CD4-positive, alpha-beta T cell treated with Interleukin-1 beta for 1 hour (primary cell): ENCODE measurements around the gene IFNGR2.

ENCODE experiments used
- DNase-seq, 2 donors: peaks; one replicate each; pipeline ENCODE4 v3.0.0-alpha.2; 2020 to 2022

Gene IFNGR2, protein sequence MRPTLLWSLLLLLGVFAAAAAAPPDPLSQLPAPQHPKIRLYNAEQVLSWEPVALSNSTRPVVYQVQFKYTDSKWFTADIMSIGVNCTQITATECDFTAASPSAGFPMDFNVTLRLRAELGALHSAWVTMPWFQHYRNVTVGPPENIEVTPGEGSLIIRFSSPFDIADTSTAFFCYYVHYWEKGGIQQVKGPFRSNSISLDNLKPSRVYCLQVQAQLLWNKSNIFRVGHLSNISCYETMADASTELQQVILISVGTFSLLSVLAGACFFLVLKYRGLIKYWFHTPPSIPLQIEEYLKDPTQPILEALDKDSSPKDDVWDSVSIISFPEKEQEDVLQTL

DNA sequence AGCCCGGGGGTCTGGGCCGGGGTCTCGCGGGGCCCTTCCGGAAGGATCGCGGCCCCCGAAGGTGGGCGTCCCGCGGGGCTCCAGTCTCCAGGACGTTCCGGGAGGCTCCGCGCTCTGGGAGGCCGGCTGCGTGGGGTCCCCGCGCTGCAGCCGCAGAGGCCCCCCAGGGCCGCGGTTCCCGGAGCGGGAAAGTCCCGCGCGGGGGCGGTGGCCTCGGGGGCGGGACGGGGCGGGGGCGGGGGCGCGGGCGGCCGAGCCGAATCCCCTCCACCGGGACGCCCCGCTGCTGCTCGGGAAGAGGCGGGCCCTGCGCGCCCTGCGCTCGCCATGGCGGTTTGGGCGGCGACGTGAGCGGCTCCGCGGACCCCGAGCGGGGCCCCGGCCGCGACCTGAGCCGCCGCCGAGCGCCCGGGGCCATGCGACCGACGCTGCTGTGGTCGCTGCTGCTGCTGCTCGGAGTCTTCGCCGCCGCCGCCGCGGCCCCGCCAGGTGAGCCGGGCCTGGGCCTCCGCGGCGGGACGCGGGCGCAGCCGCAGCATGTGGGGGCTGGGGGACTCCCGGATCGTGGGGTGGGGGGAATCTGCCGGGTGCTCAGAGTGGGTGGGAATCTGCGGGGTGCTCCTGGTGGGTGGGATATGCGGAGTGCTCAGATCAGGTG, at the start of gene IFNGR2:
TSS of gene IFNGR2 (plus strand) at position 286 of the 658 bp plus-strand sequence. CDS start at position 417, 131 bp downstream.
- peak; percentile 51 to 65 for DNase-seq

DNA sequence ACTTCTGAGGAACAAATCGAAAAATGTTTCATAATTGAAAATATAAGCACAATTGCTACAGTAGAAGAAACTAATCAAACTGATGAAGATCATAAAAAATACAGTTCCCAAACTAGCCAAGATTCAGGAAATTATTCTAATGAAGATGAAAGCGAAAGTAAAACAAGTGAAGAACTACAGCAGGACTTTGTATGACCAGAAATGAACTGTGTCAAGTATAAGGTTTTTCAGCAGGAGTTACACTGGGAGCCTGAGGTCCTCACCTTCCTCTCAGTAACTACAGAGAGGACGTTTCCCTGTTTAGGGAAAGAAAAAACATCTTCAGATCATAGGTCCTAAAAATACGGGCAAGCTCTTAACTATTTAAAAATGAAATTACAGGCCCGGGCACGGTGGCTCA, 47.9 kb upstream of the IFNGR2 start:
- DNase-seq: no peak

DNA sequence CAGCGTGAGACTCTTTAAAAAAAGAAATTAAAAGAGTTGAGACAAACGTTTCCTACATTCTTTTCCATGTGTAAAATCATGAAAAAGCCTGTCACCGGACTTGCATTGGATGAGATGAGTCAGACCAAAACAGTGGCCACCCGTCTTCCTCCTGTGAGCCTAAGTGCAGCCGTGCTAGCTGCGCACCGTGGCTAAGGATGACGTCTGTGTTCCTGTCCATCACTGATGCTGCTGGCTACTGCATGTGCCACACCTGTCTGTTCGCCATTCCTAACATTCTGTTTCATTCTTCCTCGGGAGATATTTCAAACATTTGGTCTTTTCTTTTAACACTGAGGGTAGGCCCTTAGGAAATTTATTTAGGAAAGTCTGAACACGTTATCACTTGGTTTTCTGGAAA, 47.2 kb upstream of the IFNGR2 start:
- DNase-seq: no peak

DNA sequence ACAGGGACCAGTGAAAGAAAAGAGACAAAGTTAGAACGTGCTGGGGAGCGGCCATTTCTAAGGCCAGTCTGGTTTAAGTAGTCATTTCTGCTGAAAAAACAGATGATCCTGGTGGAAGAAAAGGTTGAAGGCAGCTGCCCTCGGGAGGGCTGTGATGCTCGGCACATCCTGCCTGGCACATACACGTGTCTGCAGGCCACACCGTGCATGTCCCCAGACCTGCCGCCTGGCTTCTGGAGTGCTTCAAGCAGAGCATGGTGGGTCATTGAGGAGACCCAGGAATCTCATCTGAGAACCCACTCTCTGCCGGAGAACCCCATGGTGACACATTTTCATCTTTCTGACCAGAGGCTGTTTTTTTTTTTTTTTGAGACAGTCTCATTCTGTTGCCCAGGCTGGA, 46.0 kb upstream of the IFNGR2 start:
- DNase-seq: no peak

DNA sequence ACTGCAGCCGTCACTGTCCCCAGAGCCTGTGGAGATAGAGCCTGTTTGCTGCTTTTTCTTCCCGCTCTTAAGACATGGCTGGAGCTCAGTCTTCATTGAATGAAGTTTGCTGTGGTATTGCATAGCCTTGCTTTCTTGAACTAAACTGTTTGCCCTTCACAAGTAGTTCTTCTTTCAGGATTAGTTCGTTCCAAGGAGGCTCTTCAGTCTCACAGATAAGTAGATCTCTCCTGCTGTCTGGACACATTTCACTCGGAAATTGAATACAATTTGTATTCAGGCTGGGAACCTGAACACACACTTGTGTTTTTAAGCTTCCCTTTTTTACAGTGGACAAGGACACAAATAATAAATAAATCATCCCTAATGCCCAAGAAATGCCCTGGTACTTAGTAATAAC, 43.8 kb upstream of the IFNGR2 start:
- DNase-seq: no peak

DNA sequence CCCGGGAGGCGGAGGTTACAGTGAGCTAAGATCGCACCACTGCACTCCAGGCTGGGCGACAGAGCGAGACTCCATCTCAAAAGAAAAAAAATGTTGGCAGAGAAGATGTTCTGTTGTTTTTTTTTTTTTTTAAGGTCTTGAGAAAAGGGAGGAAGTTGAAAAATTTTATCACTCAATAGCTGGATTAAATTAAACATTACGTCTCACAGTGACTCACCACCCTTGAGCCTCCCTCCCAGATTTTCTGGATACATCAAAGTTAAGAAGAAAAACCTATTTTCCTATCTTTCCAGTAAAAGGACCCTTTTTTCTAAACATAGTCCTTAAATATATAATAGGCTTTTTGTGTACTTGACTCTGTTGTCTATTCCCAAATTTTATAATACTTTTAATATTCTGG, 42.9 kb upstream of the IFNGR2 start:
- no peak for DNase-seq

DNA sequence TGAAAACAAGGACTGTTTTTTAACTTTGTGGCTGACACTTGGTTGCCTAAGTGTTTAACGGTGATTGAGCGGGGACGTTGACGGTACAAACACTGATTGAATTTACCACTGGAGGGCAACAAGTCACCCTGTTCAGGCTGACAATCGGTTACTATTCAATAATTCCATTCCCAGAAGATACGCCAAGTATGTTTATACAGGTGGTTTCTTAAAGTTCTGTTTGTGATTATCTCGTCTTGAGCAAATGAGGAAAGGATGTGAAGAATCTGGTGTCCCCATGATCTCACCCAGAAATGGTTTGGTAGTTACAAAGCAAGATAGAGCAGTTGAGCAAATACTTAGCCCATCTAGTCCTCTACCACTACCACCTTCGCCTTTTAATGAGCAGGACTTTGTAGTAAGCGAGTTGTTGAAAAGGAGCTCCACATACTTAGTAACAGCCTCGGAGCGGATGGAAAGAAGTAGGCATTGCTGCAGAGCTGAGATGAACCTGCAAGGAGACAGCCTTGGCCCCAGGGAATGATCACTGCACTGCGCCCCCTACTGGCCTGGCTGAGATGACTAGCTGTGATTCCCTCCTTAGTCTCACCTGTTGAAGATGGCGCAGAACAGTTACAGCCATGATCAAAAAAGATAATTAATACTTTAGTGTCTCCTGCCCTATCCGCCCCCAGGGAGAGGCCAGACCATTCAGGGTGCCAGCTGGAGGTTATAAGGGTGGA, 42.2 kb upstream of the IFNGR2 start:
- peak; percentile 83 to 88 for DNase-seq

DNA sequence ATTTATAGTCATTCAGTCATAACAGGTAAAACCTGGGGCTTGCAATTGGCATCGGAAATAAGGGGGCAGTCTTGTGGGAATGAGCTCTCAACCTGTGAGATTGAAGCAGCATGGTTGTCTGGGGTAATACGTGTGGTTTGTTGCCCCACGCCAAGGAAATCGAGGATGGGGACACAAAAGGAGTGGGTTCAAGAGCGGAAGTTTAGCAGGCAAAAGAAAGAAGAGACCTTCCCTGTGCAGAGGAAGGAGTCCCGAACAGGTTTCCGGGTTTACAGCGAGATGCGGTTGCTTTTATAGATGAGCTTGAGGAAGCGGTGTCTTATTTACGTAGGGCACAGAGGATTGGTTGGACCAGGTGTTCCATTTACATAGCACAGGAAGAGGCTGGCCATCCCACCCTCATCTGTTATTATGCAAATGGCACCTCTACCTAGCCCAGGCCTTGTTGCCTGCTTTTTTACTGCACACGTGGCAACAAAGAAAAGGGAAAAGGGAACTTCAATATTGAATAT, 41.1 kb upstream of the IFNGR2 start:
- DNase-seq: peak; percentile 81 to 86

DNA sequence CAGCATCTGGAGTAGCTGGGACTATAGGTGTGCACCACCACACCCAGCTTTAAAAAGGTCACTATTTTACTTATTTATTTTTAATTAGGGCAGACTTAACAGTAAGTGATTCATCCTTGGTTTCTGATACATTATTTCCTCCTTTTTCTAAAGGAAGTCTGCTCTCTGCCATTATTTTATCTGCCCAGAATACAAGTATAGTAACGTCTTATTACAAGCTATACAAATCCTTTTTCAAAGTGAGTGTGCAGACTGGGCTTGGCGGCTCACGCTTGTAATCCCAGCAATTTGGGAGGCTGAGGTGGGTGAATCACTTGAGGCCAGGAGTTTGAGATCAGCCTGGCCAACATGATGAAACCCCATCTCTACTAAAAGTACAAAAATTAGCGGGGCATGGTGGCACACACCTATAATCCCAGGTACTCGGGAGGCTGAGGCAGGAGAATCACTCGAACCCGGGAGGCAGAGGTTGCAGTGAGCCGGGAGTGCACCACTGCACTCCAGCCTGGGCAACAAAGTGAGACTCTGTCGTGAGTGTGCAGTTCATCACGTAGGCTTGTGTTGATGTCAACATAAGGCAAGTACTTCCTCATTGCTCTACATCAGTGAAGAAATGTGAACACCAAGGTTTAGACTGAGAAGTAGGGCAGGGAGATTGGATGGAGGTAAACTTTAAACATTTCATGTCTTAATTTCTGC, 39.2 kb upstream of the IFNGR2 start:
- peak in 1 of 2 donors; percentile 56 for DNase-seq

DNA sequence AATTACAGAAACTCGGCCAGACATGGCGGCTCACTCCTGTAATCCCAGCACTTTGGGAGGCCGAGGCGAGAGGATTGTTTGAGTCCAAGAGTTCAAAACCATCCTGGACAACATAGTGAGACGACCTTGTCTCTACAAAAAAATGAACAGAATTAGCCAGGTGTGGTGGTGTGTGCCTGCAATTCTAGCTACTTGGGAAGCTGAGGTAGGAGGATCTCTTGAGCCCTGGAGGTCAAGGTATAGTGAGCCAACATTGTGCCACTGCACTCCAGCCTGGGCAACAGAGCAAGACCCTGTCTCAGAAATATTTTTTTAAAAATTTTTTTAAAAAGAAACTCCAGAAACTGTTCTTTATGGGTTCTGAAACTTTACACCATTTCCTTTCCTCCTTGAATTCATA, 38.4 kb upstream of the IFNGR2 start:
- no peak for DNase-seq

DNA sequence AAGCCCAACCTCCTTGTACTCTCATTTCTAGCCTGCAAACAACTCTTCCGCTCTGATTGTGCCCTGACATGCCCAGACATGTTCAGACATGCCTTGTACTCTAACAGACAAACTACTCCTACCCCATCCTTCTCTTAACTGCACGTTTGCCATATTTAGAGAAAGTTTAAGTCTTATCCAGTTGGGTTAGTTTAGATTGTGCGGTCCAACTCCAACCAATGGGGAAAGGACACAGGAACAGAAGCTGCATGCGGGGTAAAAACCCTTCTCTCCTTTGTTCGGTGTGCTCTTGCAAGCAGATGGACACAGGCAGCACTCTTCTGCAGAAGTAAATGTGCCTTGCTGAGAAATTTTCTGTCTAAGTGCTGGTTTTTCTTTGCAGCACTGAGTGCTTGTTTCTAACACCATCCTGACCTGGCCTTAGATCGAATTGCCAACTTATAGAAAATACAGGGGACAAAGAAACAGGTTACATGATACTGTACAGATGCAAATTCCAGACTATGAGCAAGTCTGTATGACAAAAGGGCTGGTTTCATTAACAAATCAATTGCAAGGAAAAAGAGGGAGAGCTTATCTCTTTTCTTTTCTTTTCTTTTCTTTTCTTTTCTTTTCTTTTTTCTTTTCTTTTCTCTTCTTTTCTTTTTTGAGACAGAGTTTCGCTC, 35.8 kb upstream of the IFNGR2 start:
- DNase-seq: no peak

DNA sequence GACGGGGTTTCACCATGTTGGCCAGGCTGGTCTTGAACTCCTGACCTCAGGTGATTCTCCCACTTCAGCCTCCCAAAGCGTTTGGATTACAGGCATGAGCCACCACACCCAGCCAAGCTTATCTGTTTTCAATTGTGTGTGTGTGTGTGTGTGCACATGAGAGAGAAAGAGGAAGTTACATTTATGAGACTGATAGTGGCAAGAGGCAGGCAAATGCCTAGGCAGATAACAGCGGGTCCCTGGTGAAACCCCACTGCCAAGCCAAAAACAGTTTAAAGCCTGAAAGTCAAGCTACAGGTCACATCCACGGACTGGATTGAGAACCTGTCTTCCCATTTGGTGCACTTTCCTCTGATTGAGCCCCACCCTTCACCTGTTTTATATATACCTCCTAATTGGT, 35.1 kb upstream of the IFNGR2 start:
- peak in 1 of 2 donors; percentile 39 for DNase-seq

DNA sequence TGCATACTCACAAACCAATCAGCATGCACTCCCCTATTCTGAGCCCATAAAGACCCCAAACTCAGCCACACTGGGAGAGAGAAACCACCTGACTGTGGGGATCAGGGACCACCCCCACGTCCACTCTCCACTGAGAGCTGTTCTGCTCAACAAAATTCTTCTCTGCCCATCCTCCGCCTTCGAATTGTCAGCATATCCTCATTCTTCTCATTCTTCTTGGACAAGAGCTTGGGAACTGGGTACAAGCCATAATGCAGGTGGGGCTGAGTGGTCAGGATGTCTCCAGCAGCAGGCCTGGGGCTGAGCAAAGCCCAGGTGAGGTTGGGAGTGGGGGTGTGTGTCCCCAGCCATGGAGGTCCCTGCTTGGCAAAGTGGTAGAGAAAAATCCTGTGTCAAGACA, 34.6 kb upstream of the IFNGR2 start:
- no peak for DNase-seq

DNA sequence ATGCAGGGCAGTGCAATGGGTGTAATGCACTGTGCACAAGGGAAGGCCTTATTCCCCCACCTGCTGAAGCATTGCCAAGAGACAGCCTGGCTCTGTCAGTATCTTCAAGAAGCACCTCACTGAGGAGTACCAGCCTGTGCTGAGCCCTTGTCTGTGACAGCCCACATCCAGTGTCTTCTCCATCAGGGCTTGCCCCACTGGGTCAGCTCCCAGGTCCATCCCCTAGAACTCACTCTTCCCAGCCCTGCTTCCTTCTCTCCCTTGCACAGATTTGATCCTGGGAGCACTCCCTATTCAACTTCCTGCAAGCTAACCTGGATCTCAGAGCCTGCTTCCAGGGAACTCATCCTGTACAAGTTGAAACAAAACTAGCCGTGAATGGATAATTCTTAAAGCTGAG, 33.6 kb upstream of the IFNGR2 start:
- no peak for DNase-seq

DNA sequence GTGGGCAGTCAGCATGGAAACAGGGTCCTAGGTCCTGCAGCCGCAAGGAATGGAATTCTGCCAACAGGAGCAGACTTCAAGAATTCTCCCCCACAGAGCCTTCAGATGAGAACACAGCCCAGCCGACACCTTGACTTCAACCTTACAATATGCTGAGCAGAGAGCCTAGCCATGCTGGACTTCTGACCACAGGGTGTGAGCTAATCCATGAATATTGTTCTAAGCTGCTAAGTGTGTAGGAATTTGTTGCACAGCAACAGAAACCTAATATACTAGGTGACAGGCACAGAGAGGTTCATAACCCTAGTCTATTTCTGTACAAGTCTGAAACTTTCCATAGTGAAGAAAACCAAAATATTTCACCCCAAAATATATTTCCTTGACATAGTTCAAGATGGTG, 32.9 kb upstream of the IFNGR2 start:
- no peak for DNase-seq

DNA sequence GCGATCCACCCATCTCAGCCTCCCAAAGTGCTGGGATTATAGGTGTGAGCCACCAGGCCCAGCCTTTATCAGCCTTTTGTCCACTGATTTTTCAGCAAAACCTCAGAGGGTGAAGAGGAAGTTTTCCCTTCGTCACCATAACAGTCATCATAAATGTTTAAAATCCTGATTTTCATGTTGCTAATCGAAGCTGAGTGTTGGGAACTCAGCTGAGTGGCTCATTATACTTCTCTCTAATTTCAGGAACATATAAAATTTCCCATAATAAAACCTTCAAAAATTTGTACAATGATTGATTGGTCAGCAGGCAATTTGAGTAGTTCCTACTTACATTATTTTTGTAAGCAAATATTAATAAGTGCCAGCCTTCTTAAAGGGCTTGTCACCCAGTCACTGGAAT, 31.8 kb upstream of the IFNGR2 start:
- no peak for DNase-seq

DNA sequence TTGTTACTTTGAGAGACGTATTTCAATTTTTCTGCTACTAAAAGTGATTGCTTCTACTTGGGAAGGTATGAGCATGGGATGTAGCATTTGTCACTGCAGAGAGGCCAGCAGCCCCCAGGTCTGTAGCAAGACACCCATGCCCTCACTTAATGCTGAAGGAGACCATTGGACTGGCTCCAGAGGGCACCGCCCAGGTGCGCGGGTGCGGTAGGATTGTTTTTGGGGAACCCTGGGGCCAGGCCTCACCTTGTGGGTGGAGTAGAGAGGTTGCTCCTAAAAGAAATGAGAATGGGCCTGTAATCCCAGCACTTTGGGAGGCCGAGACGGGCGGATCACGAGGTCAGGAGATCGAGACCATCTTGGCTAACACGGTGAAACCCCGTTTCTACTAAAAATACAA, 30.6 kb upstream of the IFNGR2 start:
- no peak for DNase-seq

DNA sequence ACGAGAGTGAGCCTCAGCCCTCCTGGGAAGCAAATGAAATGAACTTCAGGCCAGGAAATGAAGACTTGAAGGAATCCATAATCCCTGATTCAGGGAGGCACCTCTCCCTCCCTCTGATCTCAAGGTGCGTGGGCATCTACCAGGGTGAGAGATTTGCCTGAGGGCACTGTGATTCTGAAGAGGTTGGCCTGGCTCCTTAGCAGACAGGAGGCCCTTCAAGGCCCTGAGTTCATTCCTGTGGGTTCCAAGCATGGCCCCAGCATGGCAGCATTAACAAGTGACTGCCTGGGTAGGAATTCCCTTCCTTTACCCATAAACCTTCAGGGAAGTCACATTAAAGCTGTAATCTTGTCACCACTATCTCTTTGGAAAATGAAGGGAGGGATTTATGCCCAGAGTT, 29.8 kb upstream of the IFNGR2 start:
- DNase-seq: no peak

DNA sequence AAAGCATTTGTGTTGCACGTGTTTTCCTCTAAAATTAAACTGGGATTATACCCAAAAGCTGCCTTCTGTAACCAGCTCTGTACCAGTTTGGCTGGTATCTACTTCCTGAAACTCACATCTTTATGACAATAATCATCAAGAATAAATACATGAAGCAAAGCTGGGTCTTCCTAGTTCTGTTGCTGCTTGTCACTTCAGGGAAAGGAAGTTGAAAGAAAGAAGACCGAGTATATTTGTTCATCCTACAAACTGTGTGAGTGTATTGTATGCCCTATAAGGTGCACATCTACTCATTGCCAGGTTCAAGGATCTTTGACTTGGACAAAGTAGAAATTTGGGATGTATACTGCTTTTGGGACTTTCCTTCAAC, 29.1 kb upstream of the IFNGR2 start:
- DNase-seq: no peak

DNA sequence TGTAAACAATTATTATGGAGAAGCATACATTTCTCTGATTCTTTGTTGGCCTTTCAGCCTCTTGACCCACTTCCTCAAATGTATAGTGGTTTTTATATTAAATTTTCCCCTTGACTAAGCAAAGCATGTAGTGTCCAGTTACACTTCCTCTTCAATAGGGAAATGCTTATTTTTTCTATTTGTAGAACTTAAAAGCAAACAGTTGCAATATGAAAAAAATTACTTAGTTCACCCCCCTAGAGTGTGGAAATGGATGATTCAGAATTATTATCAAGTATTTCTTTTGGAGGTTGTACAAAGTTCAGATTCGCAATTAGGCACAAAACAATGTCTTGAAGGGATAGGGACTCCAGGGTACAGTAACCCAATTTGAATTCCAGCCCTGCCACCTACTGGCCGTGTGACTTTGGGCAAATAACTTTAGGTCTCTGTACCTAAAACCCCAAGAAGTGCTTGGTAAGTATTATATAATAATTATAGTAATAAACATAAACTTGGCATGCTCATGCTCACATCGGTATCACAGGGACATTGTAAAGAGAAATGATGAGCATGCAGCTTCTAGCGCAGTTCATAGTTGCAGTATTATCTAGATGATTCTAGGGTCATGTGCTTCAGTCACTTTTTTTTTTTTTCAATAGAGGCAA, 28.6 kb upstream of the IFNGR2 start:
- peak; percentile 66 to 70 for DNase-seq

DNA sequence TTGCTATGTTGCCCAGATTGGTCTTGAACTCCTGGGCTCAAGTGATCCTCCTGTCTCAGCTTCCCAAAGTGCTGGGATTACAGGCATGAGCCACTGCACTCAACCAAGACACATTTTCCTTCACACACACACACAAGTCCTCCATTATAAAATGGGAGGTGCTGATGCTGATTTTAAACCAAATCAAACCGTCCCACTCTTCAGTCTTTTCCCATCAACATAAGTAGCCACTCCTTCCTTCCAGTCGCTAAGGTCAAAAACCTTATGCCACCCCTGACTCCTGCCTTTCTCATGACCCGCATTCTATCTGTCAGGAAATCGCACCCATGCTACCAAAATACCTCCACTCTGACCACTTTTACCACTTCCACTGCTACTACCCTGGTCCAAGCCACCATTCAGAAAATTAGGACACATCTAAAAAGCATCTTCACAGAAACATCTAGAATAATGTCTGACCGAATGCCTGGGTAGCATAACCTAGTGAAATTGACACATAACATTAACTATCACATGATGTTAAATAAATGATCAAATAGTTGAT, 28.0 kb upstream of the IFNGR2 start:
- no peak for DNase-seq
